ENCODE data around the gene MORN5.

Gene MORN5

GRCh38 chr9:122125158-122125508 is 34.6 kb upstream of the MORN5 start:
- DNase-seq: peak in 1 of 2 experiments; percentile 52

GRCh38 chr9:122125509-122126330 is 34.0 kb upstream of the MORN5 start:
- peak in 1 of 2 experiments; percentile 18 for DNase-seq

- no peak for DNase-seq
These were observed 33.1 kb upstream of the MORN5 start for GRCh38 chr9:122126331-122127261.

- no peak for DNase-seq
These were observed 32.3 kb upstream of the MORN5 start for GRCh38 chr9:122127396-122127798.

GRCh38 chr9:122128007-122128968 is 31.4 kb upstream of the MORN5 start:
- DNase-seq: no peak

- DNase-seq: no peak
These were observed 30.8 kb upstream of the MORN5 start for GRCh38 chr9:122128969-122129343.

GRCh38 chr9:122129969-122130368 is 29.7 kb upstream of the MORN5 start:
- no peak for DNase-seq

- DNase-seq: no peak
These were observed 28.9 kb upstream of the MORN5 start for GRCh38 chr9:122130837-122131236.

- peak; percentile 4 to 7 for DNase-seq
These were observed 28.2 kb upstream of the MORN5 start for GRCh38 chr9:122131401-122132001.

GRCh38 chr9:122132539-122132938 is 27.2 kb upstream of the MORN5 start:
- DNase-seq: no peak

- DNase-seq: no peak
These were observed 26.3 kb upstream of the MORN5 start for GRCh38 chr9:122133263-122133983.

- no peak for DNase-seq
These were observed 25.6 kb upstream of the MORN5 start for GRCh38 chr9:122133984-122134535.

GRCh38 chr9:122134822-122135528 is 24.7 kb upstream of the MORN5 start:
- no peak for DNase-seq

- no peak for DNase-seq
These were observed 24.2 kb upstream of the MORN5 start for GRCh38 chr9:122135529-122135859.

- DNase-seq: no peak
These were observed 21.0 kb upstream of the MORN5 start for GRCh38 chr9:122138560-122139268.

GRCh38 chr9:122140368-122141193 is 19.1 kb upstream of the MORN5 start:
- no peak for DNase-seq

- DNase-seq: no peak
These were observed 18.0 kb upstream of the MORN5 start for GRCh38 chr9:122141671-122142070.

- no peak for DNase-seq
These were observed 16.4 kb upstream of the MORN5 start for GRCh38 chr9:122143296-122143695.

GRCh38 chr9:122143876-122144405 is 15.8 kb upstream of the MORN5 start:
- DNase-seq: no peak

Measured in cerebellar nuclear complex (tissue), 1 donor.